Astrocyte (in vitro differentiated cells and primary cell): ENCODE data around the gene POU2F1. TPM values are rescaled to one million over a fixed set of nuclear protein-coding genes. Genes with fewer than 3 reads are reported as not detected.

ENCODE experiments used
- DNase-seq: peaks from one replicate; pipeline ENCODE4 v3.0.0-alpha.2; 2010; ENCODE audit warnings: low read depth
- FAIRE-seq: peaks from 2 replicates; lab custom pipeline; 2011; peaks lifted over from hg19 to GRCh38; lab: Jason Lieb, UNC
- H2AFZ ChIP-seq: 2 replicates; pipeline ENCODE4 v1.6.0; 2012; ENCODE audit warnings: low read depth, low read length, inconsistent platforms
- H3K27ac ChIP-seq: 2 replicates; pipeline ENCODE4 v1.5.1; 2011; ENCODE audit warnings: low read depth, low read length, inconsistent platforms
- H3K27me3 ChIP-seq: 2 replicates; pipeline ENCODE4 v1.6.0; 2011; ENCODE audit warnings: low read length, inconsistent platforms; ENCODE audit not compliant: insufficient read depth
- H3K36me3 ChIP-seq: 2 replicates; pipeline ENCODE4 v1.5.1; 2011; ENCODE audit warnings: low read length, inconsistent platforms; ENCODE audit not compliant: insufficient read depth
- H3K4me1 ChIP-seq: 2 replicates; pipeline ENCODE4 v1.5.1; 2011; ENCODE audit warnings: low read length, inconsistent platforms; ENCODE audit not compliant: insufficient read depth
- H3K4me2 ChIP-seq: 2 replicates; pipeline ENCODE4 v1.6.0; 2012; ENCODE audit warnings: low read length, inconsistent platforms
- H3K4me3 ChIP-seq: 2 replicates; pipeline ENCODE4 v1.5.1; 2011; ENCODE audit warnings: low read depth, mild to moderate bottlenecking, low read length, inconsistent platforms; ENCODE audit not compliant: insufficient read depth
- H3K79me2 ChIP-seq: 2 replicates; pipeline ENCODE4 v1.6.0; 2012; ENCODE audit warnings: mild to moderate bottlenecking, low read length, inconsistent platforms; ENCODE audit not compliant: insufficient read depth
- H3K9ac ChIP-seq: 2 replicates; pipeline ENCODE4 v1.6.0; 2012; ENCODE audit warnings: mild to moderate bottlenecking, low read length, inconsistent platforms
- H3K9me3 ChIP-seq: 2 replicates; pipeline ENCODE4 v1.5.1; 2012; ENCODE audit warnings: low read depth, mild to moderate bottlenecking, low read length, inconsistent platforms; ENCODE audit not compliant: insufficient read depth
- H4K20me1 ChIP-seq: 2 replicates; pipeline ENCODE4 v1.6.0; 2012; ENCODE audit warnings: low read length, inconsistent platforms; ENCODE audit not compliant: insufficient read depth
- H3K27ac Mint-ChIP-seq: one replicate; pipeline ENCODE4 v1.8.0; 2021; ENCODE audit warnings: mild to moderate bottlenecking, mixed read lengths; ENCODE audit not compliant: unreplicated experiment
- H3K27me3 Mint-ChIP-seq: one replicate; pipeline ENCODE4 v1.8.0; 2021; ENCODE audit warnings: low read depth, mixed read lengths; ENCODE audit not compliant: unreplicated experiment
- H3K36me3 Mint-ChIP-seq: one replicate; pipeline ENCODE4 v1.8.0; 2021; ENCODE audit warnings: low read depth, mixed read lengths; ENCODE audit not compliant: unreplicated experiment
- H3K4me1 Mint-ChIP-seq: one replicate; pipeline ENCODE4 v1.8.0; 2021; ENCODE audit warnings: low read depth, mixed read lengths; ENCODE audit not compliant: unreplicated experiment
- H3K4me3 Mint-ChIP-seq: one replicate; pipeline ENCODE4 v1.8.0; 2021; ENCODE audit warnings: mild to moderate bottlenecking, moderate library complexity, mixed read lengths; ENCODE audit not compliant: unreplicated experiment
- H3K9me3 Mint-ChIP-seq: one replicate; pipeline ENCODE4 v1.8.0; 2021; ENCODE audit warnings: mild to moderate bottlenecking, mixed read lengths; ENCODE audit not compliant: unreplicated experiment
- EZH2 ChIP-seq: IDR thresholded peaks from 2 replicates; pipeline ENCODE4 v1.6.1; 2012; ENCODE audit warnings: mild to moderate bottlenecking, low read length, inconsistent platforms; ENCODE audit not compliant: insufficient read depth
- total RNA-seq: library from RNA; stranded (reverse); gene quantifications from 2 replicates; pipeline ENCODE4 v1.2.1, GENCODE V29; 2021
- TF ChIP-seq, protein P1 (sequence below): IDR thresholded peaks from 2 replicates; pipeline ENCODE4 v1.5.1; 2011; ENCODE audit warnings: low read depth, mild to moderate bottlenecking, inconsistent platforms, low read length, moderate library complexity; ENCODE audit not compliant: insufficient read depth

The POU2F1 gene
- total RNA-seq, 1 donor from 2014 or later: 21.7 TPM

DNA sequence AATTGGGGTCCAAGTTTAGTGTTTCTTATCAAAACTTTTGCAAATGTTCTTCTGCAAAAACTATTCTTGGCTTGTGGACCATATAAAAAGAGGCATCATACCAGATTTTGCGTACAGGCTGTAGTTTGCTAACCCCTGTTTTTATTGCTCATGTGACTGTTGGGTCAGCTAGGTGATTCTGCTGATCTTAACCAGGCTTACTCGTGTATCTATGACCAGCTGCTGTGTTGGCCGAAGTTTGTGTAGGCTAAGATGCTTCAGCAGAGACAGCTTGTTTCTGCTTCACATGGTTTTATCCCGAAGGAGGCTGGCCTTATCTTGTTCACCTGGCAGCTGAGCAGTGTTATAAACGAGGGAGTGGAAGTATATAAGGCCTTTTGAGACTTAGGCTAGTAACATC, 38.2 kb downstream of the POU2F1 start:
- FAIRE-seq: no peak
- H2AFZ ChIP-seq: no peak overlapping the region
- no peaks in the 10 kb centered on the region for H3K9me3 Mint-ChIP-seq
- H3K4me2 ChIP-seq: no peak overlapping the region
- H3K27ac ChIP-seq: no peak overlapping the region
- H3K4me3 Mint-ChIP-seq: no peak overlapping the region
- no peak overlapping the region for H3K27ac Mint-ChIP-seq
- H3K9ac ChIP-seq: no peak overlapping the region
- no peaks in the 10 kb centered on the region for H3K27me3 Mint-ChIP-seq
- H3K4me3 ChIP-seq: no peak overlapping the region
- no peak for TF ChIP-seq EZH2
- TF ChIP-seq, protein P1, sequence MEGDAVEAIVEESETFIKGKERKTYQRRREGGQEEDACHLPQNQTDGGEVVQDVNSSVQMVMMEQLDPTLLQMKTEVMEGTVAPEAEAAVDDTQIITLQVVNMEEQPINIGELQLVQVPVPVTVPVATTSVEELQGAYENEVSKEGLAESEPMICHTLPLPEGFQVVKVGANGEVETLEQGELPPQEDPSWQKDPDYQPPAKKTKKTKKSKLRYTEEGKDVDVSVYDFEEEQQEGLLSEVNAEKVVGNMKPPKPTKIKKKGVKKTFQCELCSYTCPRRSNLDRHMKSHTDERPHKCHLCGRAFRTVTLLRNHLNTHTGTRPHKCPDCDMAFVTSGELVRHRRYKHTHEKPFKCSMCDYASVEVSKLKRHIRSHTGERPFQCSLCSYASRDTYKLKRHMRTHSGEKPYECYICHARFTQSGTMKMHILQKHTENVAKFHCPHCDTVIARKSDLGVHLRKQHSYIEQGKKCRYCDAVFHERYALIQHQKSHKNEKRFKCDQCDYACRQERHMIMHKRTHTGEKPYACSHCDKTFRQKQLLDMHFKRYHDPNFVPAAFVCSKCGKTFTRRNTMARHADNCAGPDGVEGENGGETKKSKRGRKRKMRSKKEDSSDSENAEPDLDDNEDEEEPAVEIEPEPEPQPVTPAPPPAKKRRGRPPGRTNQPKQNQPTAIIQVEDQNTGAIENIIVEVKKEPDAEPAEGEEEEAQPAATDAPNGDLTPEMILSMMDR: no peak
- H3K27me3 ChIP-seq: no peaks in the 10 kb centered on the region
- H3K9me3 ChIP-seq: no peaks in the 10 kb centered on the region
- DNase-seq: no peak
- no peaks in the 10 kb centered on the region for H3K4me1 ChIP-seq
- peaks cover 75% of the 10 kb centered on the region for H4K20me1 ChIP-seq
- H3K79me2 ChIP-seq: peaks cover 77% of the 10 kb centered on the region
- H3K36me3 ChIP-seq: no peaks in the 10 kb centered on the region
- H3K36me3 Mint-ChIP-seq: no peaks in the 10 kb centered on the region
- H3K4me1 Mint-ChIP-seq: no peaks in the 10 kb centered on the region

GRCh38 chr1:167262836-167263235, 42.1 kb downstream of the POU2F1 start:
- DNase-seq: no peak
- H4K20me1 ChIP-seq: peaks cover 80% of the 10 kb centered on the region
- no peak overlapping the region for H3K27ac ChIP-seq
- H3K9ac ChIP-seq: no peak overlapping the region
- no peak for FAIRE-seq
- no peaks in the 10 kb centered on the region for H3K4me1 Mint-ChIP-seq
- H3K4me3 Mint-ChIP-seq: no peak overlapping the region
- no peaks in the 10 kb centered on the region for H3K9me3 ChIP-seq
- TF ChIP-seq, protein P1: no peak
- TF ChIP-seq EZH2: no peak
- H3K27me3 Mint-ChIP-seq: no peaks in the 10 kb centered on the region
- no peak overlapping the region for H3K4me2 ChIP-seq
- no peaks in the 10 kb centered on the region for H3K36me3 ChIP-seq
- no peak overlapping the region for H2AFZ ChIP-seq
- no peak overlapping the region for H3K27ac Mint-ChIP-seq
- no peaks in the 10 kb centered on the region for H3K36me3 Mint-ChIP-seq
- H3K9me3 Mint-ChIP-seq: no peaks in the 10 kb centered on the region
- no peak overlapping the region for H3K4me3 ChIP-seq
- no peaks in the 10 kb centered on the region for H3K4me1 ChIP-seq
- H3K79me2 ChIP-seq: peaks cover 57% of the 10 kb centered on the region
- H3K27me3 ChIP-seq: no peaks in the 10 kb centered on the region

DNA sequence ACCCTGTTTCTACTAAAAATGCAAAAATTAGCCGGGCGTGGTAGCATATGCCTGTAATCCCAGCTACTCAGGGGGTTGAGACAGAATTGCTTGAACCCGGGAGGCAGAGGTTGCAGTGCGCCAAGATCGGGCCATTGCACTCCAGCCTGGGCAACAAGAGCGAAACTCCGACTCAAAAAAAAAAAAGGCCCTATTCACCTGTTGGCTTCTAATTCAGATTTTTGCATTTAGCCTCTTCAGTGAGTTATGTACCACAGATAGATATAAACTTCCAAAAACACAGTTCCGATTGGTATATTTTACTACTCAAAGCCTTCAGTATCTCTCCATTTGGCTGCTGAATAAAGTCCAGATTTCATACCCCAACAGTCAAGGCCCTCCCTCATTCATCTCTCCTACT, 42.7 kb downstream of the POU2F1 start:
- FAIRE-seq: no peak
- H3K27ac ChIP-seq: no peak overlapping the region
- H3K4me1 ChIP-seq: no peaks in the 10 kb centered on the region
- H3K27me3 Mint-ChIP-seq: no peaks in the 10 kb centered on the region
- no peak overlapping the region for H2AFZ ChIP-seq
- H3K9ac ChIP-seq: no peak overlapping the region
- no peak overlapping the region for H3K4me3 ChIP-seq
- peaks cover 78% of the 10 kb centered on the region for H4K20me1 ChIP-seq
- TF ChIP-seq, protein P1: no peak
- TF ChIP-seq EZH2: no peak
- H3K27ac Mint-ChIP-seq: no peak overlapping the region
- H3K9me3 ChIP-seq: no peaks in the 10 kb centered on the region
- no peaks in the 10 kb centered on the region for H3K27me3 ChIP-seq
- H3K4me1 Mint-ChIP-seq: no peaks in the 10 kb centered on the region
- H3K36me3 Mint-ChIP-seq: no peaks in the 10 kb centered on the region
- H3K4me2 ChIP-seq: no peak overlapping the region
- no peak overlapping the region for H3K4me3 Mint-ChIP-seq
- H3K36me3 ChIP-seq: no peaks in the 10 kb centered on the region
- no peak for DNase-seq
- no peaks in the 10 kb centered on the region for H3K9me3 Mint-ChIP-seq
- peaks cover 56% of the 10 kb centered on the region for H3K79me2 ChIP-seq
